PC-3 (cell line): ENCODE results near the gene MGARP.
"Not testable (repeated sequence)": the region's sequence is repeated elsewhere in the genome, so short reads cannot be mapped to it uniquely, and the experiment has no call there.

Experiments used
- CTCF ChIP-seq: fragments of 300-600 bp; sonication (generic); conservative IDR thresholded peaks from 2 replicates; pipeline ENCODE4 v1.5.1; 2017; ENCODE audit warnings: antibody characterized with exemption, low read depth, mild to moderate bottlenecking, low read length
- EZH2 ChIP-seq: fragments of 300-600 bp; sonication (generic); IDR thresholded peaks from one replicate; pipeline ENCODE4 v1.6.1; 2017; ENCODE audit warnings: antibody characterized with exemption, mild to moderate bottlenecking, low read length; ENCODE audit not compliant: unreplicated experiment

GRCh38 chr4:139322541-139322940, 42.5 kb upstream of the MGARP start:
- not testable (repeated sequence) for TF ChIP-seq CTCF, EZH2
